Subcutaneous adipose tissue (tissue), 4 donors: ENCODE measurements around the gene AMZ1. TPM values are rescaled to one million over a fixed set of nuclear protein-coding genes. Genes with fewer than 3 reads are reported as not detected.

Source experiments
- CTCF ChIP-seq: fragments of 450-650 bp; IDR thresholded peaks from one replicate; pipeline ENCODE4 v1.5.1; 2016; ENCODE audit warnings: low read depth, mild to moderate bottlenecking, control low read depth, antibody characterized with exemption, moderate library complexity
- total RNA-seq, 4 donors: library from RNA; depleted of rRNA; stranded (reverse); fragments of >200 nt; gene quantifications; one replicate each; pipeline ENCODE4 v1.1.0, GENCODE V29; 2016

AMZ1 gene
- total RNA-seq, 4 donors from 2014 or later: 0.19 to 0.68 (median 0.22) TPM; not detected in 1

GRCh38 chr7:2641406-2642393, 46.3 kb upstream of the AMZ1 start:
- no peak for TF ChIP-seq CTCF

GRCh38 chr7:2643386-2644219, 44.4 kb upstream of the AMZ1 start:
- no peak for TF ChIP-seq CTCF

GRCh38 chr7:2644220-2644561, 43.8 kb upstream of the AMZ1 start:
- TF ChIP-seq CTCF: no peak

GRCh38 chr7:2644562-2645273, 43.3 kb upstream of the AMZ1 start:
- no peak for TF ChIP-seq CTCF

- no peak for TF ChIP-seq CTCF
Measured at GRCh38 chr7:2645274-2645868, 42.6 kb upstream of the AMZ1 start.

GRCh38 chr7:2646336-2646679, 41.7 kb upstream of the AMZ1 start:
- no peak for TF ChIP-seq CTCF
